DMS 273 treated with DMSO at 0.1 percent for 48 hours (cell line): ENCODE results near the gene LRRN4CL.
A peak's percentile ranks its signal among the peaks of the same experiment; 100 is the strongest.
"Not testable (repeated sequence)": the region's sequence is repeated elsewhere in the genome, so short reads cannot be mapped to it uniquely, and the experiment has no call there.

Experiments used
- DNase-seq: peaks from one replicate; lab custom pipeline; 2025; lab: John Stamatoyannopoulos, UW

The LRRN4CL gene

DNA sequence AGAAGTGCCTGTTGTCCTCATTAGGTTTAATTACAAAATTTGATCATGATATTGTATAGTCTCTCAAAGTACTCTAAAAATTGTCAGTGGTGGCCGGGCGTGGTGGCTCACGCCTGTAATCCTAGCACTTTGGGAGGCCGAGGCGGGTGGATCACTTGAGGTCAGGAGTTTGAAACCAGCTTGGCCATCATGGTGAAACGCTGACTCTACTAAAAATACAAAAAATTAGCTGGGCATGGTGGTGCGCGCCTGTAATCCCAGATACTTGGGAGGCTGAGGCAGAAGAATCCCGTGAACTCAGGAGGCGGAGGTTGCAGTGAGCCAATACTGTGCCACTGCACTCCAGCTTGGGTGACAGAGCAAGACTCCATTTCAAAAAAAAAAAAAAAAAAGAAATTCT is 13.9 kb downstream of the LRRN4CL start:
- DNase-seq, result not testable (repeated sequence)

DNA sequence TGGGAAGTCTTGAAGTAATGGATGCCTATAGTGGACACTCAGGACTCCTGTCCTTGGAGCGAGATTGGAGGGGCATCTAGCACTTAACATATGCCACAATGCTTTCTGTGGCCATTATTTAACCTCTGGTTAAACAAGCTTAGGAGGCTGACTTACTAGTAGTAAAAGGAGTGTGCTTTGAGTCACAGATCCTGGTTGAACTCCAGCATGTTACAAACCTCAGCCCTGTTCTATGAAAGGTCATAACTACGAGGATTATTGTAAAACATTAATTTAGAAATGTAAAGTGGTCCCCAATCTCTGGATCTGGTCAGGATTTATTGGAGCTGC is 16.2 kb downstream of the LRRN4CL start:
- DNase-seq, result no peak

DNA sequence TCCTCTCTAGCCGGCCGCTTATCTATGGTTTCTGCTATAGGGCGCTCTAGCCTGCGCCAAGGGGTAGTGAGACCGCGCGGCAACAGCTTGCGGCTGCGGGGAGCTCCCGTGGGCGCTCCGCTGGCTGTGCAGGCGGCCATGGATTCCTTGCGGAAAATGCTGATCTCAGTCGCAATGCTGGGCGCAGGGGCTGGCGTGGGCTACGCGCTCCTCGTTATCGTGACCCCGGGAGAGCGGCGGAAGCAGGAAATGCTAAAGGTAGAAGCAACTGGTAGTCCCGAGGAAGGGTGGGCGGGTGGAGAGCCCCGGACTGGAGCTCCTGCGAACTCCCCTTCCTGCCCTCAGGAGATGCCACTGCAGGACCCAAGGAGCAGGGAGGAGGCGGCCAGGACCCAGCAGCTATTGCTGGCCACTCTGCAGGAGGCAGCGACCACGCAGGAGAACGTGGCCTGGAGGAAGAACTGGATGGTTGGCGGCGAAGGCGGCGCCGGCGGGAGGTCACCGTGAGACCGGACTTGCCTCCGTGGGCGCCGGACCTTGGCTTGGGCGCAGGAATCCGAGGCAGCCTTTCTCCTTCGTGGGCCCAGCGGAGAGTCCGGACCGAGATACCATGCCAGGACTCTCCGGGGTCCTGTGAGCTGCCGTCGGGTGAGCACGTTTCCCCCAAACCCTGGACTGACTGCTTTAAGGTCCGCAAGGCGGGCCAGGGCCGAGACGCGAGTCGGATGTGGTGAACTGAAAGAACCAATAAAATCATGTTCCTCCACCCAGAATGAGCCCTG is 17.5 kb downstream of the LRRN4CL start, which contains the start of the genes LBHD1 and UQCC3:
Gene LBHD1 (minus strand): TSS at position 660 of the 782 bp plus-strand sequence. CDS start 2,236 bp downstream, outside the sequence.
Gene UQCC3 (plus strand): TSS at position 66 of the 782 bp plus-strand sequence. CDS start 73 bp downstream, at position 139.
- DNase-seq, result peak; percentile 59

DNA sequence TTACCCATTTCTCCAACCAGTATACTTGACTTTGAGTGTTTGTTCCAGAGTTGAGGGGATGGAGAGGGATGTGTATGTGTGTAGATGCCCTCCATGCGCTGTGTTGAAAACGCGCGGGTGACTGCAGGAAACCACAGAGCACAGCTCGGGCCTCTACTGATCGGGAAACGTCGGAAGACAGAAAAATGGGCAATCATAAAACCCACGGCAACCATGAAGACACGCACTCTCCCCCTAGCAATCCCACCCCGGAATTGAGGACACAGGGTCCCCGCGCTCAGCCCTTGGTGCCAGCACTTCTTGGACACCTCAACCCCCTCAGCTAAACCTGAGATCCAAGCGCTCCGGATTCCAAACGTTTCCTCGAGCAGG is 18.1 kb downstream of the LRRN4CL start:
- no peak for DNase-seq

- peak; percentile 66 for DNase-seq
Measured at GRCh38 chr11:62669420-62670161, 19.7 kb downstream of the LRRN4CL start.

DNA sequence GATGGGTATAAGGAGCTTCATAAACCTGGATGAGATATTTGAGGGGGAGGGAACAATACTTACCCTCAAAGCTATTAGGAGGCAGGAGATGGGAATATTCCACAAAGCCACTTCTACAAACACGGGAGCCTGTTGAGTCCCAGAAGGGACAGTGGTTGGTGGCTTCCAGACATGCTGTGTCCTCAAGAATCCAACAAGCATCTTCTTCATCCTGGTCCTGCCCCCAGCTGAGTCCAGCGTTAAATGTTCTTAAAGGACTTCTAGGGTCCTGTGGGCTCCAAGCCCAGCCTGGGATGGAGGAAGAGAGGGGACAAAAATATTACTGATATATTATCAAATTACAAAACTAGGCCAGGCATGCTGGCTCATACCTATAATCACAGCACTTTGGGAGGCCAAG is 21.9 kb downstream of the LRRN4CL start:
- DNase-seq, result no peak

DNA sequence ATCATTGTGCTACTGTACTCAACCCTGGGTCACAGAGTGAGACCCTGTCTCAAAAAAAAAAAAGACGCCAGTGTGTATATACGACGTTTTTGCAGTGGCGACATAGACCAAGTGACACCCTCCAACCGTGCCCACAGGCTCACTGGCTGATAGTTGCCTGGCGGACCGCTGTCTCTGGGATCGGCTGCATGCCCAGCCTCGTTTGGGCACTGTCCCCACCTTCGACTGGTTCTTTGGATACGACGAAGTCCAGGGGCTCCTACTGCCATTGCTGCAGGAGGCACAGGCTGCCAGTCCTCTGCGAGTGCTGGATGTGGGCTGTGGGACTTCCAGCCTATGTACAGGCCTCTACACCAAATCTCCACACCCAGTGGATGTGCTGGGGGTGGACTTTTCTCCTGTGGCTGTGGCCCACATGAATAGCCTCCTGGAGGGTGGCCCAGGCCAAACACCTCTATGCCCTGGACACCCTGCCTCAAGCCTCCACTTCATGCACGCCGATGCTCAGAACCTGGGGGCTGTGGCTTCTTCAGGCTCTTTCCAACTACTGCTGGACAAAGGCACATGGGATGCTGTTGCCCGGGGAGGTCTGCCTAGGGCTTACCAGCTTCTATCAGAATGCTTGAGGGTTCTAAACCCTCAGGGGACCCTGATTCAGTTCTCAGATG is 22.9 kb downstream of the LRRN4CL start:
- no peak for DNase-seq

GRCh38 chr11:62665599-62666258 is 23.6 kb downstream of the LRRN4CL start:
- no peak for DNase-seq

DNA sequence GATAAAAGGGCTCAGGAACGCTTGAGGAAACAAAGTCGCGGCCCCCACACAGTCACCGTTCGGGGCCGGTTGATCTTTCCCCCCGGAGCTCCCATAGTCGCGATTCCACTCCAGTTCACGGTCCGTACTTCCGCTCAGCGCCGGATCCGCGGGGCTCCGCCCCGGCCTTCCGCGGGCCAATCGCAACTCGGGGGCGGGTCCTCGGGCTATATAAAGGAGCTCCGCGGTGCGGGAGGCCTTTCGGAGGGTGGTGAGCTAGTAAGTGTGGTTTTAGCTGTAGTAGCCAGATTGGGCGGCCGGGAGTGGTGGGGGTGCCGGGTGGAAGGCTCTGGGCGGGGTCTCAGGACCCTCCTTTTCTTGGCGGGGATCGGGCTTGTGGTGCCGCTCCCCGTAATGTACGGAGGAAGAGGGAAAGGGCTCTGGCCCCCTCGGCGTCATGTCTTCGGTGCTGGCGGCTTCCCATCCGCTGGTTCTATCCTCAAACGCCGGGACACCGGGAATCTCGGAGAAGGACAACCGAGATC is 24.2 kb downstream of the LRRN4CL start, which contains the start of the genes C11orf98 and CSKMT:
Gene C11orf98 (minus strand): TSS at position 136 of the 524 bp plus-strand sequence. CDS start 41 bp downstream, at position 95.
Gene CSKMT (plus strand): TSS at position 238 of the 524 bp plus-strand sequence. CDS start 568 bp downstream, outside the sequence.
- DNase-seq, result peak; percentile 82

DNA sequence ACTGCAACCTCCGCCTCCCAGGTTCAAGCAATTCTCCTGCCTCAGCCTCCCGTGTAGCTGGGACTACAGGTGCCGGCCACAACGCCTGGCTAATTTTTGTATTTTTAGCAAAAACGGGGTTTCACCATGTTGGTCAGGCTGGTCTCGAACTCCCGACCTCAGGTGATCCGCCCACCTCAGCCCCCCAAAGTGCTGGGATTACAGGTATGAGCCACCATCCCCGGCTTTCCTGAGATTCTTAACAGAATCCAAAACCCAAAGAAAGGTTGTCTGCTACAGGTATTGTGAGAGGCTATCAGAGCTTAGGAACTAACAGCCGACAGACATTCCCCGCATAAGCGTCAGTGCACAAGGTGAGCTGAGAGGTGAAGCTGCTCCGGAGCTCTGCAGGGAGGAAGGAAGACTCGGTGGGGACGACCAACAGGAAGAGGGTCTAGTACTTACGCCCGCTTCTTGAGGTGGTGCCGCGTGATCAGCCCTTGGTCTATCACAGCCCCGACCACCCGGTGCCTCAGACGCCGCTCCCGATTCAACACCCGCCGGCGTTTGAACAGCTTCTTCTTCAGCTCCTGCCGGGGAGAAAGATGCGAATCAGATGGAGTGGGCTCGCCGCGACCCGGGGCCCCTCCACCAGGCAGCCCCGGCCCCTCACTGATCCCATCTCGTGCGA is 24.8 kb downstream of the LRRN4CL start:
- DNase-seq, result peak; percentile 22

GRCh38 chr11:62656796-62657429 is 32.4 kb downstream of the LRRN4CL start:
- DNase-seq, result no peak

- DNase-seq, result no peak
Measured at GRCh38 chr11:62654297-62654696, 35.0 kb downstream of the LRRN4CL start.

- DNase-seq, result no peak
Measured at GRCh38 chr11:62652161-62653006, 36.9 kb downstream of the LRRN4CL start.

- not testable (repeated sequence) for DNase-seq
Measured at GRCh38 chr11:62650283-62650682, 39.0 kb downstream of the LRRN4CL start.

- DNase-seq, result no peak
Measured at GRCh38 chr11:62649486-62649885, 39.8 kb downstream of the LRRN4CL start.

DNA sequence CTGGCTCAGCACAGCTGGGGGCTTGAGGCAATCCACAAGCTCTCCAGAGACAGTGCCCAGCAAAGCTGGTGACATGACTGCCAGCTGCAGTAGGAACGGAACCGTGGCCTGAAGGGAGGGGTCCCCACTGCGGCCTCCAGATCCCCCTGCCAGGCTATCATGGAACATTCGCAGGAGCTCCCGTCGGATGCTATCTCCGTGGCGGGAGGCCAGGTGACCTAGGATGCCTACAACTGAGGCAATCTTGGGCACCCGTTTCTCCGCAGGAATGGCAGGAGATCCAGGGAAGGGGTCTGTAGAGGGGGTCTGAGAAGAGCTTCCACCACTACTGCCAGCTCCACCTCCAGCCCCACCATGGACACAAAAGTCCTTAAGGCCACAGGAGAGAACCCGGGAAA is 40.4 kb downstream of the LRRN4CL start:
- DNase-seq, result no peak

DNA sequence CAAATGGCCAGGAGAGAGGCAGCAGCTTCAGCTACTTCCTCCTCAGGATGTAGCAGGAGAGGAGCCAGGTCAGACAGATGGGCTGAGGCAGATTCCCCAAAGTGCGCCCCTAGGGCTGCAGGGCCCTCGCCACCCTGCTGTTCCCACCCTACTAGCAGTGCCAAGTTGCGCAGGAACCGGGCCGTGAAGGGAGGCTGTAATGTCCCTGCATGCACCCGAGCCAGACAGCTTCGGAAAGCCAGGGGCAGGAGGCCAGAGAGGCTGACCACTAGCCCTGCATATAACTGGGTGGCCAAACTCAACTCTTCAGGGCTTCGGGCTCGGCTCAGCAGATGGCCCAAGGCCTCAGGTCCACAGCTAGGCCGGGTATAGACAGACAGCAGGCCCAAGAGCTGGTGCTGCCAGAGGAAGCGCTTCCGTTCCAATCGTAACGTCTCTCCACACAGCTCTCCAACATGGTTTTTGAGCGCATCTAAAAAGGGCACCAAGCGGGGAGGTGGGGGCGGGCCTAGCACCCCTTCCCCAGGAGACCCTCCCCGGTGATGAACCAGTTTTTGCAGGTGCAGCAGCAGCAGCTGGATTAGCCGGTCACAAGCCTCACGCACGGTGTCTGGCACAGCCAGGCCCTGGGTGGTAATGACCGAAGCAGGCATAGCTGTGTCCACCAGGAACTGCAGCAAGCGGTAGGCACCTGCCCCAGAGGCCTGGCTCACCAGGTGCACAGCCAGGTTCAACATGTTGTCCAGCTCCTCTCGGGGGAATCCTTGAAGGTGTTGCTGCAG is 41.0 kb downstream of the LRRN4CL start:
- DNase-seq, result no peak

- no peak for DNase-seq
Measured at GRCh38 chr11:62647609-62648005, 41.7 kb downstream of the LRRN4CL start.
